Suprapubic skin (tissue), 4 donors: ENCODE measurements around the gene WWP2. TPM values are rescaled to one million over a fixed set of nuclear protein-coding genes. Genes with fewer than 3 reads are reported as not detected.

Source experiments
- DNase-seq, 2 donors: peaks; one replicate each; pipeline ENCODE4 v3.0.0-alpha.2; 2019; ENCODE audit warnings: low spot score in 2 of 2
- H3K27ac ChIP-seq: fragments of 200-600 bp; sonication (generic); one replicate; pipeline ENCODE4 v1.5.1; 2019
- H3K27me3 ChIP-seq: fragments of 200-600 bp; sonication (generic); one replicate; pipeline ENCODE4 v1.5.1; 2019
- H3K36me3 ChIP-seq: fragments of 200-600 bp; sonication (generic); one replicate; pipeline ENCODE4 v1.5.1; 2019
- H3K4me1 ChIP-seq: fragments of 200-600 bp; sonication (generic); one replicate; pipeline ENCODE4 v1.5.1; 2019
- H3K4me3 ChIP-seq: fragments of 200-600 bp; sonication (generic); one replicate; pipeline ENCODE4 v1.5.1; 2019; ENCODE audit warnings: mild to moderate bottlenecking
- H3K9me3 ChIP-seq: fragments of 200-600 bp; sonication (generic); one replicate; pipeline ENCODE4 v1.5.1; 2019
- CTCF ChIP-seq, 2 donors: fragments of 200-600 bp in 1 of 2; fragments of 450-650 bp in 1 of 2; sonication (generic) in 1 of 2; IDR thresholded peaks; one replicate each; pipeline ENCODE4 v1.5.1; 2016 to 2019; ENCODE audit warnings: antibody characterized with exemption in 2 of 2, mild to moderate bottlenecking in 1 of 2, moderate library complexity in 1 of 2
- EP300 ChIP-seq: sonication (generic); formaldehyde crosslinking; IDR thresholded peaks from one replicate; pipeline ENCODE4 v1.6.1; 2017; ENCODE audit warnings: antibody characterized with exemption
- POLR2A ChIP-seq, 2 donors: fragments of 450-650 bp; IDR thresholded peaks; one replicate each; pipeline ENCODE4 v1.6.1; 2017; ENCODE audit warnings: antibody characterized with exemption in 2 of 2, mild to moderate bottlenecking in 2 of 2, moderate library complexity in 2 of 2
- POLR2AphosphoS5 ChIP-seq, 3 donors: sonication (generic); formaldehyde crosslinking; IDR thresholded peaks; one replicate each; pipeline ENCODE4 v1.6.1; 2017; ENCODE audit warnings: antibody characterized with exemption in 3 of 3
- WGBS: methylation state at CpG from one replicate; pipeline ENCODE4 v1.1.5; 2018; 5-methylcytosine and 5-hydroxymethylcytosine counted together
- total RNA-seq, 4 donors: library from RNA; depleted of rRNA; stranded (reverse); fragments of >200 nt; gene quantifications; one replicate each; pipeline ENCODE4 v1.1.0, GENCODE V29; 2016

WWP2 gene
- total RNA-seq, 4 donors from 2014 or later: 27.1 to 48.9 (median 42.2) TPM

GRCh38 chr16:69935278-69935711 lies 173.2 kb downstream of the WWP2 start:
- Histone ChIP-seq H3K4me3 (no peak overlapping the region), H3K4me1 (no peaks in the 10 kb centered on the region), H3K27me3 (no peaks in the 10 kb centered on the region), H3K27ac (no peak overlapping the region), H3K36me3 (peaks cover 95% of the 10 kb centered on the region), H3K9me3 (no peaks in the 10 kb centered on the region)
- WGBS: 92% methylated on average over 9 of the region's 19 CpGs
- DNase-seq: no peak
- TF ChIP-seq EP300: no peak
- no peak for TF ChIP-seq POLR2AphosphoS5 (IDR thresholded peaks at IDR 0.05)
- TF ChIP-seq CTCF (IDR thresholded peaks at IDR 0.05): no peak
- no peak for TF ChIP-seq POLR2A (IDR thresholded peaks at IDR 0.05)

- no peaks in the 10 kb centered on the region for H3K9me3 ChIP-seq
- H3K27ac ChIP-seq: no peak overlapping the region
- TF ChIP-seq POLR2A (IDR thresholded peaks at IDR 0.05): no peak
- TF ChIP-seq EP300: no peak
- TF ChIP-seq POLR2AphosphoS5 (IDR thresholded peaks at IDR 0.05): no peak
- no peak for TF ChIP-seq CTCF (IDR thresholded peaks at IDR 0.05)
- no peaks in the 10 kb centered on the region for H3K4me1 ChIP-seq
- DNase-seq: peak in 1 of 2 donors; percentile 54
- WGBS: 99% methylated on average over 9 of the region's 10 CpGs
- peaks cover 100% of the 10 kb centered on the region for H3K36me3 ChIP-seq
- no peaks in the 10 kb centered on the region for H3K27me3 ChIP-seq
- no peak overlapping the region for H3K4me3 ChIP-seq
These were observed 173.6 kb downstream of the WWP2 start for GRCh38 chr16:69935740-69936139.

GRCh38 chr16:69936252-69936651 lies 174.1 kb downstream of the WWP2 start:
- peak in 1 of 2 donors; percentile 72 for DNase-seq
- Histone ChIP-seq H3K36me3 (peaks cover 100% of the 10 kb centered on the region), H3K9me3 (no peaks in the 10 kb centered on the region), H3K4me1 (no peaks in the 10 kb centered on the region), H3K4me3 (no peak overlapping the region), H3K27me3 (no peaks in the 10 kb centered on the region), H3K27ac (no peak overlapping the region)
- TF ChIP-seq CTCF (IDR thresholded peaks at IDR 0.05) (no peak), EP300 (no peak), POLR2A (IDR thresholded peaks at IDR 0.05) (no peak), POLR2AphosphoS5 (IDR thresholded peaks at IDR 0.05) (no peak)
- 94% methylated on average over 16 of the region's 16 CpGs for WGBS

- H3K4me1 ChIP-seq: no peaks in the 10 kb centered on the region
- DNase-seq: peak in 1 of 2 donors; percentile 72
- no peak overlapping the region for H3K4me3 ChIP-seq
- peaks cover 98% of the 10 kb centered on the region for H3K36me3 ChIP-seq
- TF ChIP-seq POLR2A (IDR thresholded peaks at IDR 0.05) (no peak), POLR2AphosphoS5 (IDR thresholded peaks at IDR 0.05) (no peak), EP300 (no peak), CTCF (IDR thresholded peaks at IDR 0.05) (no peak)
- 95% methylated on average over 9 of the region's 21 CpGs for WGBS
- no peak overlapping the region for H3K27ac ChIP-seq
- H3K9me3 ChIP-seq: no peaks in the 10 kb centered on the region
- H3K27me3 ChIP-seq: no peaks in the 10 kb centered on the region
These were observed 174.6 kb downstream of the WWP2 start for GRCh38 chr16:69936751-69937211.

- WGBS: 91% methylated on average over 16 of the region's 16 CpGs
- no peaks in the 10 kb centered on the region for H3K4me1 ChIP-seq
- TF ChIP-seq POLR2AphosphoS5 (IDR thresholded peaks at IDR 0.05): no peak
- TF ChIP-seq EP300: no peak
- no peak for TF ChIP-seq POLR2A (IDR thresholded peaks at IDR 0.05)
- no peak for TF ChIP-seq CTCF (IDR thresholded peaks at IDR 0.05)
These were observed 175.4 kb downstream of the WWP2 start for GRCh38 chr16:69937465-69937951.

More at GRCh38 chr16:69937465-69937951, 175.4 kb downstream of the WWP2 start:
- H3K36me3 ChIP-seq: peaks cover 92% of the 10 kb centered on the region
- peak in 1 of 2 donors; percentile 67 for DNase-seq
- no peak overlapping the region for H3K4me3 ChIP-seq
- H3K27ac ChIP-seq: no peak overlapping the region
- H3K27me3 ChIP-seq: no peaks in the 10 kb centered on the region
- no peaks in the 10 kb centered on the region for H3K9me3 ChIP-seq
